GM12878 (cell line): ENCODE data around the gene GPR21.

Experiments
- CEBPB ChIP-seq, 2 experiments: fragments of 150-350 bp in 1 of 2; IDR thresholded peaks; 2 replicates each; pipeline ENCODE4 v1.6.1; 2012 to 2014; ENCODE audit warnings: low read depth in 2 of 2, low read length in 2 of 2, borderline replicate concordance in 1 of 2, inconsistent platforms in 1 of 2
- CTCF ChIP-seq, 3 experiments: IDR thresholded peaks in 2 of 3; conservative IDR thresholded peaks in 1 of 3; 2 replicates each; pipeline ENCODE4 v1.5.1; 2011; ENCODE audit warnings: low read depth in 3 of 3, low read length in 3 of 3, mild to moderate bottlenecking in 3 of 3, control low read depth in 2 of 3, moderate library complexity in 2 of 3, inconsistent platforms in 1 of 3, mixed read lengths in 1 of 3; ENCODE audit not compliant: control insufficient read depth in 2 of 3, insufficient read depth in 1 of 3; ENCODE audit errors: extremely low read depth in 1 of 3
- E4F1 ChIP-seq: fragments of 450-650 bp; IDR thresholded peaks from 2 replicates; pipeline ENCODE4 v1.6.1; 2018; ENCODE audit warnings: borderline replicate concordance, mild to moderate bottlenecking; ENCODE audit not compliant: partially characterized antibody
- EP300 ChIP-seq, 2 experiments: fragments of 150-350 bp in 1 of 2; IDR thresholded peaks; 2 replicates each; pipeline ENCODE4 v1.6.1; 2011 to 2012; ENCODE audit warnings: low read depth in 2 of 2, low read length in 2 of 2, borderline replicate concordance in 1 of 2, improper control_type of control experiment in 1 of 2, inconsistent platforms in 1 of 2; ENCODE audit not compliant: control insufficient read depth in 1 of 2
- EZH2 ChIP-seq: IDR thresholded peaks from 2 replicates; pipeline ENCODE4 v1.6.1; 2012; ENCODE audit warnings: low read depth, mild to moderate bottlenecking, control low read depth, inconsistent platforms, low read length, borderline replicate concordance; ENCODE audit not compliant: control insufficient read depth
- FOXM1 ChIP-seq: IDR thresholded peaks from 2 replicates; pipeline ENCODE4 v1.6.1; 2012; ENCODE audit warnings: low read depth, mild to moderate bottlenecking, inconsistent platforms, low read length, moderate library complexity
- HCFC1 ChIP-seq: fragments of 150-350 bp; IDR thresholded peaks from 2 replicates; pipeline ENCODE4 v1.6.1; 2014; ENCODE audit warnings: low read length
- JUNB ChIP-seq: IDR thresholded peaks from 2 replicates; pipeline ENCODE4 v1.6.1; 2016; ENCODE audit warnings: antibody characterized with exemption, mild to moderate bottlenecking
- JUND ChIP-seq: IDR thresholded peaks from 2 replicates; pipeline ENCODE4 v1.6.1; 2012; ENCODE audit warnings: low read depth, mild to moderate bottlenecking, low read length, improper control_type of control experiment, moderate library complexity
- MYC ChIP-seq: IDR thresholded peaks from 2 replicates; pipeline ENCODE4 v1.6.1; 2011; ENCODE audit warnings: mild to moderate bottlenecking, low read length, moderate library complexity, inconsistent platforms; ENCODE audit not compliant: insufficient read depth, insufficient replicate concordance, insufficient read length, severe bottlenecking
- NFIC ChIP-seq: IDR thresholded peaks from 2 replicates; pipeline ENCODE4 v1.6.1; 2012; ENCODE audit warnings: low read depth, mild to moderate bottlenecking, inconsistent platforms, low read length, moderate library complexity
- POLR2A ChIP-seq: IDR thresholded peaks from 2 replicates; pipeline ENCODE4 v1.6.1; 2011; ENCODE audit warnings: low read depth, mild to moderate bottlenecking, low read length
- POLR2AphosphoS2 ChIP-seq: IDR thresholded peaks from 2 replicates; pipeline ENCODE4 v1.6.1; 2011; ENCODE audit warnings: low read depth, mild to moderate bottlenecking, low read length, improper control_type of control experiment, moderate library complexity
- REST ChIP-seq: IDR thresholded peaks from 2 replicates; pipeline ENCODE4 v1.6.1; 2012; ENCODE audit warnings: mild to moderate bottlenecking, low read depth, low read length

- TF ChIP-seq POLR2A: no peak
- TF ChIP-seq NFIC: no peak
- TF ChIP-seq JUNB: no peak
- no peak for TF ChIP-seq HCFC1
- no peak for TF ChIP-seq JUND
- TF ChIP-seq MYC: no peak
- TF ChIP-seq CTCF (IDR thresholded peaks at IDR 0.05 in 2 of 3, conservative IDR thresholded peaks at IDR 0.05 in 1 of 3; ENCODE audit: control insufficient read depth in 2 of 3, extremely low read depth in 1 of 3, insufficient read depth in 1 of 3, low read depth in 3 of 3, low read length in 3 of 3): no peak
- no peak for TF ChIP-seq E4F1
- TF ChIP-seq EZH2: no peak
- TF ChIP-seq FOXM1: no peak
- no peak for TF ChIP-seq REST
- TF ChIP-seq CEBPB (IDR thresholded peaks at IDR 0.05; ENCODE audit: borderline replicate concordance in 1 of 2, low read depth in 2 of 2, low read length in 2 of 2): no peak
- TF ChIP-seq EP300 (IDR thresholded peaks at IDR 0.05; ENCODE audit: borderline replicate concordance in 1 of 2, control insufficient read depth in 1 of 2, low read depth in 2 of 2, low read length in 2 of 2): no peak
- TF ChIP-seq POLR2AphosphoS2: no peak
These were observed 3.6 kb downstream of the GPR21 start for GRCh38 chr9:123036893-123037545.
